ENCODE data around the gene HSPB6. TPM values are rescaled to one million over a fixed set of nuclear protein-coding genes. Genes with fewer than 3 reads are reported as not detected.
"Not testable (repeated sequence)": the region's sequence is repeated elsewhere in the genome, so short reads cannot be mapped to it uniquely, and the experiment has no call there.

Gene HSPB6
- total RNA-seq, 1 experiment from 2014 or later, result 0.06 TPM

DNA sequence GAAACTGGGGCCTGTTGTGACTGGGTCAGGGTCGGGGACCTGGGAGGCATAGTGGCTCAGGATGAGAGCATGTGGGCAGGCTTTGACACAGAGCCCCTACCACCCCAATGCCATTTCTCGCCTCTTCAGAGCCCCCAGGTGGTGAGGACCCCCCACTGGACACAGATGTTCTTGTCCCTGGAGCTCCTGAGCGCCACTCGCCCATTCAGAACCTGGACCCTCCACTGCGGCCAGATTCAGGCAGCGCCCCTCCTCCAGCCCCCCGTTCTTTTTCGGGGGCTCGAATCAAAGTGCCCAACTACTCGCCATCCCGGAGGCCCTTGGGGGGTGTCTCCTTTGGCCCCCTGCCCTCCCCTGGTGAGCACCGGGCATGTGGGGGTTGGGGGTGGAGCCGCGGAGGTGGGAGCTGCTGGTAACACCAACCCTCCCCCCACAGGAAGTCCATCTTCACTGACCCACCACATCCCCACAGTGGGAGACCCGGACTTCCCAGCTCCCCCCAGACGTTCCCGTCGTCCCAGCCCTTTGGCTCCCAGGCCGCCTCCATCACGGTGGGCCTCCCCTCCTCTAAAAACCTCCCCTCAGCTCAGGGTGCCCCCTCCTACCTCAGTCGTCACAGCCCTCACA lies 24.9 kb downstream of the HSPB6 start:
- DNase-seq (ENCODE audit: low read depth), result no peak

GRCh38 chr19:35731353-35731752 lies 25.5 kb downstream of the HSPB6 start:
- no peak for DNase-seq (ENCODE audit: low read depth)

- DNase-seq (ENCODE audit: low read depth), result no peak
These were observed 26.5 kb downstream of the HSPB6 start for GRCh38 chr19:35730326-35730725.

DNA sequence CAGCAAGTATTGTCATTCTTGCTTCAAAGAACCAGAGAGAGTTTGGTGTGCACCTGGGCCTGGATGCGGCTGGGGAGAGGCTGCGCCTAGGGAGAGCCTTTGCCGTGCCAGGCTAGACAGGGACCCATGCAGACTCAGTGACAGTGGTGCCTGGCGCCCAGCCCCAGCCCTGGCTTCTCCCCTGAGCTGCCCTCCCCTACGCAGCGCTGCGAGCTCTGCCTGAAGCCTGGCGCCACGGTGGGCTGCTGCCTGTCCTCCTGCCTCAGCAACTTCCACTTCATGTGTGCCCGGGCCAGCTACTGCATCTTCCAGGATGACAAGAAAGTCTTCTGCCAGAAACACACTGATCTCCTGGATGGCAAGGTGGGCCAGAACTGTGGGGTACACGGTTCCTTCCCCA lies 27.1 kb downstream of the HSPB6 start:
- DNase-seq (ENCODE audit: low read depth), result no peak

- no peak for DNase-seq (ENCODE audit: low read depth)
These were observed 27.8 kb downstream of the HSPB6 start for GRCh38 chr19:35729021-35729420.

DNA sequence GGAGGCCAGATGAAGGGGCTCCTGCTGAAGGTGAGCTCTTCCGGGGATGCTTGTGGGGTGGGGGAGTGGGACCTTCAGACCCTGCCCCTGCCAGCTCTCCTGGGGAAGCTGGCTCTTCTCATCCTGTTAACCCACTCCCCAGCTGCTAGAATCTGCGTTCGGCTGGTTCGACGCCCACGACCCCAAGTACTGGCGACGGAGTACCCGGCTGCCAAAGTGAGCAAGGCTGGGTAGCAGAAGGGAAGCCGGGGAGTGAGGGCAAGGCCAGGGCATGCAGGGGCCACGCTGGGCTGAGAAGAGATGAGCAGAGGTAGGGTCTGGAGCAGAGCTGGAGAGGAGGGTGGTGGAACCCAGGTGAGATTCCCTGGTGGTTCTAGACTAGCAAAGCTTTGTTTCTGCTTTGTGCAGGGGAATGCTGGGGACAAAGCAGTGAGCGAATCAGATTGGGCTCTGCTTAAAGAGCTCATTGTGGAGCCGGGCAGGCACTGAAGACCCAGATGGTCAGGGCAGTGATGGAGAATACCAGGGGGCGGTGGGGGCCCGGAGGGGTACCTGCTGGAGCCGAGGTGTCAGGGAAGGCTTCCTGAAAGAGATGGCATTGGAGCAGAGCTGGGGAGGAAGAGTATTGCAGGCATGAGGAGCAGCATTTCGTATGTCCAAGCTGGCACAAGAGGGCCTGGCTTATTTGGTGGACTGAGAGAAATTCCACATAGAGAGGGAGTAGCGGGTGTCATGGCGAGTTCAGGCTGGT lies 28.7 kb downstream of the HSPB6 start:
- DNase-seq (ENCODE audit: low read depth), result no peak

DNA sequence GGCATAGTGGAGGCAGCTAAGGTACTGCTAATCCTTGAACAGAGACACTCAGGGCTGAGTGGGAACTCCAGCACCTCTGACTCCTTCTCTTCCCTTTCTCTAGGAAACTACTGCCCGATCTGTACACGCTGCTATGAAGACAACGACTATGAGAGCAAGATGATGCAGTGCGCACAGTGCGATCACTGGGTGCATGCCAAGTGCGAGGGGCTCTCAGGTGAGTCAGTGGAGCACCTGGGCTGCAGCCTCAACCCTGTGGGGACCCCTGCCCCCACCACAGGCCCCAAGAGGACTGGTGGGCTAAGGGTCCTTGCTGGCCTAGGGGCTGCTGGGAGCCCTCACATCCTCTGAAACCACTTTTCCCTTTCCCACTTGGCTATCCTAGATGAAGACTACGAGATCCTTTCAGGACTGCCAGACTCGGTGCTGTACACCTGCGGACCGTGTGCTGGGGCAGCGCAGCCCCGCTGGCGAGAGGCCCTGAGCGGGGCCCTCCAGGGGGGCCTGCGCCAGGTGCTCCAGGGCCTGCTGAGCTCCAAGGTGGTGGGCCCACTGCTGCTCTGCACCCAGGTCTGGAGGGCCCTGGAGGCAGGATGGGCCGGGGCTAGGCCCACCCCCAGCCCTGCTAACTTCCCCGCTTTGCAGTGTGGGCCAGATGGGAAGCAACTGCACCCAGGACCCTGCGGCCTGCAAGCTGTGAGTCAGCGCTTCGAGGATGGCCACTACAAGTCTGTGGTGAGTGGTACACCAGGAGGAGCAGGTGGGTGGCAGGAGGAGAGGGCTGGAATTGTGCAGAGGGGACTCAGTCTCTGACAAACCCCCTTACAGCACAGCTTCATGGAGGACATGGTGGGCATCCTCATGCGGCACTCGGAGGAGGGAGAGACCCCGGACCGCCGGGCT lies 29.5 kb downstream of the HSPB6 start:
- DNase-seq (ENCODE audit: low read depth), result no peak

- no peak for DNase-seq (ENCODE audit: low read depth)
These were observed 31.5 kb downstream of the HSPB6 start for GRCh38 chr19:35725216-35725861.

GRCh38 chr19:35724560-35724959 lies 32.3 kb downstream of the HSPB6 start:
- DNase-seq (ENCODE audit: low read depth), result no peak

DNA sequence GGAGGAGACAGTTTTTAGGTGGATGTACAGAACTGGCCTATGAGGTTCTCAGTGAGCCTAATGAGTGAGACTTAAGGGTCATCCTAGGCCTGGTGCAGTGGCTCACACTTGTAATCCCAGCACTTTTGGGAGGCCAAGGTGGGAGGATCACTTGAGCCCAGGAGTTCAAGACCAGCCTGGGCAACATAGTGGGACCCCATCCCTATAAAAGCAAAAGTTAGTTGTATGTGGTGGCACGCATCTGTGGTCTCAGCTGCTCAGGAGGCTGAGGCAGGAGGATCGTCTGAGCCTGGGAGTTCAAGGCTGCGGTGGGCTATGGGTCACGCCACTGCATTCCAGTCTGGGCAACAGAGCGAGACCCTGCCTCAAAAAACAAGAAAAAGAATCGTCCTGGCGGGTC lies 32.7 kb downstream of the HSPB6 start:
- DNase-seq (ENCODE audit: low read depth), result not testable (repeated sequence)

DNA sequence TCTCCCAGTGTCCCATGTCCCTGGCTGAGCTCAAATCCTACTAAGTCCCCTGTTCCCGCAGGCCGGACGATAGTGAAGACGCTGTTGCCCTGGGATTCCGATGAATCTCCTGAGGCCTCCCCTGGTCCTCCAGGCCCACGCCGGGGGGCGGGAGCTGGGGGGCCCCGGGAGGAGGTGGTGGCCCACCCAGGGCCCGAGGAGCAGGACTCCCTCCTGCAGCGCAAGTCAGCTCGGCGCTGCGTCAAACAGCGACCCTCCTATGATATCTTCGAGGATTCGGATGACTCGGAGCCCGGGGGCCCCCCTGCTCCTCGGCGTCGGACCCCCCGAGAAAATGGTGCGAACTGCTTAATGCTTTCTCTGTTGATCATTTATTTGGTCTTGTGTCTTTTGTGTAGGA lies 33.2 kb downstream of the HSPB6 start:
- no peak for DNase-seq (ENCODE audit: low read depth)

DNA sequence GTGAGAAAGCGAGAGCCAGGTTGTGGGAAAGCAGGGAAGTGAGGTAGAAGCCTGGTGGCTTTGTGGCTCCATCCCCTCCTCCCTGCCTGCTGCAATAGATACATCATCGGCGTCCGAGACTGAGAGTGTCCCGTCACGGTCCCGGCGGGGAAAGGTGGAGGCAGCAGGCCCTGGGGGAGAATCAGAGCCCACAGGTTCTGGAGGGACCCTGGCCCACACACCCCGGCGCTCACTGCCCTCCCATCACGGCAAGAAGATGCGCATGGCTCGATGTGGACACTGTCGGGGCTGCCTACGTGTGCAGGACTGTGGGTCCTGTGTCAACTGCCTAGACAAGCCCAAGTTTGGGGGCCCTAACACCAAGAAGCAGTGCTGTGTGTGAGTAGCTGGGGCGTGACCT lies 33.9 kb downstream of the HSPB6 start:
- DNase-seq (ENCODE audit: low read depth), result no peak

- no peak for DNase-seq (ENCODE audit: low read depth)
These were observed 34.4 kb downstream of the HSPB6 start for GRCh38 chr19:35722461-35722860.

GRCh38 chr19:35721374-35721773 lies 35.5 kb downstream of the HSPB6 start:
- no peak for DNase-seq (ENCODE audit: low read depth)

DNA sequence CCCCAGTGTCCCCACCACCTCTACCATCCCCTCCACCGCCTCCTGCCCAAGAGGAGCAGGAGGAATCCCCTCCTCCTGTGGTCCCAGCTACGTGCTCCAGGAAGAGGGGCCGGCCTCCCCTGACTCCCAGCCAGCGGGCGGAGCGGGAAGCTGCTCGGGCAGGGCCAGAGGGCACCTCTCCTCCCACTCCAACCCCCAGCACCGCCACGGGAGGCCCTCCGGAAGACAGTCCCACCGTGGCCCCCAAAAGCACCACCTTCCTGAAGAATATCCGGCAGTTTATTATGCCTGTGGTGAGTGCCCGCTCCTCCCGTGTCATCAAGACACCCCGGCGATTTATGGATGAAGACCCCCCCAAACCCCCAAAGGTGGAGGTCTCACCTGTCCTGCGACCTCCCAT lies 36.2 kb downstream of the HSPB6 start:
- DNase-seq (ENCODE audit: low read depth), result no peak

GRCh38 chr19:35720163-35720524 lies 36.7 kb downstream of the HSPB6 start:
- no peak for DNase-seq (ENCODE audit: low read depth)

- no peak for DNase-seq (ENCODE audit: low read depth)
These were observed 37.2 kb downstream of the HSPB6 start for GRCh38 chr19:35719402-35720162.

DNA sequence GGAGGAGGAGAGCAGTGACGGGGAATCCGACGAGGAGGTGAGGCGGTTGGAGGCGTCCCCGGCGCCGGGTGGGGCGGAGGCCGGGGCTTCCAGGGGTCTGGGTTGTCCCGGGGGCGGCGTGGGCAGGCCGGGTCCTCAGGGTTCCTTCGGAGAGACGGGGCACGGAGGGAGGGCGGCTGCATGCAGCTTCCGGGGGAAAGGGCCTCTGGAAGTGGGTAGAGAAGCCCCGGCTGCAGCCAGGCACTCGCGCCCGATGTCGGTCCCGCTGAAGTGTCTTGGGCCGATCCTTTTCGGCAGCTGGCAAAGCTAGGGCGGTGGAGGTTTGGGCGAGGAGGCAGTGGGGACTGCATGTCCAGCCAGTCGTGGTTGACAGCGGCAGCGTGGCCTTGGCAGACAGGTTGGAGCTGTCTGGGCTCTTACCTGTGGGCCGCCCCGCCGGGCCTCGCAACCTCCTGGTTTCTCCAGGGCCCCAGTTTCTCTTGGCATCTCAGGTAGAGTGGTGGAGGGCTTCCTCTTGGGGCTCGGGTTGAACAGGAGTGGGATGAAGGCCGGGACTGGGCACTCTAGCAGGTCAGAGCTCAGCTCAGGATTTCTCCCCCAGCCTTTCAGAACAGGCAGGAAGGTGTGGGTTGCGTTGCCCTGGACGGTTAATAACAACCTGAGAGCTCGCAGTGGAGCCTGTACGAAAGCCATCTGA lies 38.3 kb downstream of the HSPB6 start:
- DNase-seq (ENCODE audit: low read depth), result peak; percentile 37

DNA sequence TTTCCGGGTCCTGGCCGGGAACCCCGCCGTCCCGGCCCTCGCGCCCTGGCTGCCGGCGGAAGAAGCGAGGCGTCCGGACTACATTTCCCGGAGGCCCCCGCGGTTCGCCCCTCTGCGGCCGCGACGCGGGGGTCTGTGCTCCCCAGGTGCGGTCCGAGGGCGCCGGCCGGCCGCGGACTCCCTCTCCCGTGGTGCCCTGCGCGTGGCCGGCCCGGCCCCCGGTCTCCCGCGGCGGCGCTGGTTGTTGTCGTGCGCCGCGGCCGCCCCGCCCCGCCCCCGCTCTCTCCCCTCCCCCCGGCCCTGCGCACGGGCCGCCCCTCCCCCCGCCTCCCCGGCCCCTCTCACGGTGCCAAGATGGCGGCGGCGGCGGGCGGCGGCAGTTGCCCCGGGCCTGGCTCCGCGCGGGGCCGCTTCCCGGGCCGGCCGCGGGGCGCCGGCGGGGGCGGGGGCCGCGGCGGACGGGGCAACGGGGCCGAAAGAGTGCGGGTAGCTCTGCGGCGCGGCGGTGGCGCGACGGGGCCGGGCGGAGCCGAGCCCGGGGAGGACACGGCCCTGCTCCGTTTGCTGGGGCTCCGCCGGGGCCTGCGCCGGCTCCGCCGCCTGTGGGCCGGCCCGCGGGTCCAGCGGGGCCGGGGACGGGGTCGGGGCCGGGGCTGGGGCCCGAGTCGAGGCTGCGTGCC lies 39.0 kb downstream of the HSPB6 start, which contains the start of gene KMT2B:
TSS of gene KMT2B (plus strand) at position 339 of the 680 bp plus-strand sequence. CDS start at position 355, 16 bp downstream.
- DNase-seq (ENCODE audit: low read depth), result no peak
